ENCODE data around the gene FAM149A.

Gene FAM149A

GRCh38 chr4:186166852-186167512, 62.5 kb downstream of the FAM149A start:
- TF ChIP-seq, protein P1, sequence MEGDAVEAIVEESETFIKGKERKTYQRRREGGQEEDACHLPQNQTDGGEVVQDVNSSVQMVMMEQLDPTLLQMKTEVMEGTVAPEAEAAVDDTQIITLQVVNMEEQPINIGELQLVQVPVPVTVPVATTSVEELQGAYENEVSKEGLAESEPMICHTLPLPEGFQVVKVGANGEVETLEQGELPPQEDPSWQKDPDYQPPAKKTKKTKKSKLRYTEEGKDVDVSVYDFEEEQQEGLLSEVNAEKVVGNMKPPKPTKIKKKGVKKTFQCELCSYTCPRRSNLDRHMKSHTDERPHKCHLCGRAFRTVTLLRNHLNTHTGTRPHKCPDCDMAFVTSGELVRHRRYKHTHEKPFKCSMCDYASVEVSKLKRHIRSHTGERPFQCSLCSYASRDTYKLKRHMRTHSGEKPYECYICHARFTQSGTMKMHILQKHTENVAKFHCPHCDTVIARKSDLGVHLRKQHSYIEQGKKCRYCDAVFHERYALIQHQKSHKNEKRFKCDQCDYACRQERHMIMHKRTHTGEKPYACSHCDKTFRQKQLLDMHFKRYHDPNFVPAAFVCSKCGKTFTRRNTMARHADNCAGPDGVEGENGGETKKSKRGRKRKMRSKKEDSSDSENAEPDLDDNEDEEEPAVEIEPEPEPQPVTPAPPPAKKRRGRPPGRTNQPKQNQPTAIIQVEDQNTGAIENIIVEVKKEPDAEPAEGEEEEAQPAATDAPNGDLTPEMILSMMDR (conservative IDR thresholded peaks at IDR 0.05; ENCODE audit: control insufficient read depth, insufficient read depth, low read depth, low read length) = no peak
- H3K4me3 ChIP-seq (ENCODE audit: control insufficient read depth, low read depth, low read length) = no peak overlapping the region
- DNase-seq (ENCODE audit: low read depth) = no peak

GRCh38 chr4:186167605-186168004, 63.1 kb downstream of the FAM149A start:
- no peak overlapping the region for H3K4me3 ChIP-seq (ENCODE audit: control insufficient read depth, low read depth, low read length)
- no peak for DNase-seq (ENCODE audit: low read depth)
- TF ChIP-seq, protein P1 (conservative IDR thresholded peaks at IDR 0.05; ENCODE audit: control insufficient read depth, insufficient read depth, low read depth, low read length) = no peak

DNA sequence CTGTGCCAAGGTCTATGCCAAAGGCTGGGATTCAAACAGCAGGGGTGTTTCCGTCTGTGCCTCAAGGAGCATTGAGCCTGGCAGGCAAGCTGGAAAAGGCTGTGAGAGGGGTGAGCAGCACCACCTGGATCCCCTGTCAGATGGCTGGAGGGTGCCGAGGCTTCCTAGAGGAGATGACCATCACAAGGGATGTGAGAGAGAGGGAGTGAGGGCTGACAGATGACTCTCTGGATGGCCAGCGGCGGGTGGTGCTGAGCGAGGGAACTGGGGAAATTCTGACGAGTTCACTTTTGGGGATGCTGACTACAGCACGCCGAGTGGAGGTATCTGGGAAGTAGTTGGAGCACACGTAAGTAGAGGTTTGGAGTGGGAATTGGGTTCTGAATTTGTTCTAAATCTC, 64.2 kb downstream of the FAM149A start:
- DNase-seq (ENCODE audit: low read depth) = no peak
- TF ChIP-seq, protein P1 (conservative IDR thresholded peaks at IDR 0.05; ENCODE audit: control insufficient read depth, insufficient read depth, low read depth, low read length) = no peak
- H3K4me3 ChIP-seq (ENCODE audit: control insufficient read depth, low read depth, low read length) = no peak overlapping the region

DNA sequence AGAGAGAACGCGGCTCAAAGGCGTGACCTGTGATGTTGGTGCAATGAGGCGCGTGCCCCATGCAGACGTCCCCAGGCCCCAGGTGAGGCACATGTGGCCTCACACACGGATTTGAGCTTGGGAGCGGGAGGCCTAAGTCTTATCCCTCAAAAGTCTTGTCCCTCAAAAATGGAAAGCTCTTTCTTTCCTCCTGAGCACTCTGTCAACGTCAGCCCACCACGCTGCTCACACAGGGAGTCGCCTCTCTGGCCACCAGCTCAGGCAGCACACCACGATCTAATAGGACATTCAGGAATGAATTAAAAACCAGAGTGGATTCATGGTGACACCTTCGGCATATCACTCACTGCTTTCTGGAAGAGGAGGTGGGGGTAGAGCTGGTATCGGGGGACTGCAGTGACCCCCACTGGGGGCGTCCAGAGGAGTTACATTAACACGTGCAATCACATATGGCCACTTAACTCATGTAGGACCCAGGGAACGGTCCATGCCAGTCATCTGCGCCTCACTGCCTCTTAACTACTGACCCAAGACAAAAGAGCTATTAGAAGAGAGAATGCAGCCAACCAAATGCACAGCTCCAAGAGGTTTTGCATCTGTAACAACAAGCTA, 64.9 kb downstream of the FAM149A start:
- DNase-seq (ENCODE audit: low read depth) = no peak
- TF ChIP-seq, protein P1 (conservative IDR thresholded peaks at IDR 0.05; ENCODE audit: control insufficient read depth, insufficient read depth, low read depth, low read length) = no peak
- no peak overlapping the region for H3K4me3 ChIP-seq (ENCODE audit: control insufficient read depth, low read depth, low read length)

DNA sequence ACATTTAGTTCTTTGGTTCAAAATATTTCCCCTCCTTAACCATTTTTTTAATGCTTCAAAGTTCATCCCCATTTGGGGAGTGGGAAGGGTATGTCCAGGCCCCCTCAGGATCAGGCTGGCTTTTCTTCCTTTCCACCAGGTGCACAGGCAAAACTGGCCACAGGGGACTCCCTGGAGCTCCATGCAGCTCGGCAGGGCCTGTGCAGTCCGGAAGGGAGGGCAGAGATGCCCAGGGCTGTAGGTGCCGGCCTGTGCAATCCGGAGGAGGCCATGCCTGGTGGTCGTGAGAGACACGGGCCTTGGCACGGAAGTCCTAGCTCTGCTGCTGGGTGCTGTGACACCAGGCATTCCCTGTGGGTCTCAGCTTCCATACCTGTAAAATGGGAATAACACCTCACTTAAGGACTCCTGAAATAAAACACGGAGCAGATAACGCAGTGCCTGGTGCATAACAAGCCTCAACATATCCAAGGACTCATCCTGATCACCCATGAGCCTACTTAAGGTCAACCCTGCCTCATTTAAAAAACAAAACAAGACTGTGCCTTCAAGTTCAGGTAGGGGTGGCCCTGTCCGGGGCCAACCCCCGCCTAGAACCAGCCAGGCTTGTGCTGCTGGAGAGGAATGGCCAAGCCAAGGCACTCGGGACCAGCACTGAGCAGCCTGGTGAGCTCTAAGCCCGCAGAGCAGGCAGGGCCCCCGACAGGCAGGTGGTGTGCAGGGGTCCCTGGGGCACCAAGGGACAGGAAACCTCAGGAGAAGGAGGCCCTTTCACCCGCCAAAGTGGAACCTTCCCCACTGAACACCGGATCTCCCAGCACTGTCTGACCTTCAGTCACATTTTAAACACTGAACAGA, 65.7 kb downstream of the FAM149A start:
- TF ChIP-seq, protein P1 (conservative IDR thresholded peaks at IDR 0.05; ENCODE audit: control insufficient read depth, insufficient read depth, low read depth, low read length) = no peak
- H3K4me3 ChIP-seq (ENCODE audit: control insufficient read depth, low read depth, low read length) = no peak overlapping the region
- DNase-seq (ENCODE audit: low read depth) = no peak

GRCh38 chr4:186170966-186171365, 66.5 kb downstream of the FAM149A start:
- no peak for DNase-seq (ENCODE audit: low read depth)
- TF ChIP-seq, protein P1 (conservative IDR thresholded peaks at IDR 0.05; ENCODE audit: control insufficient read depth, insufficient read depth, low read depth, low read length) = no peak
- H3K4me3 ChIP-seq (ENCODE audit: control insufficient read depth, low read depth, low read length) = no peak overlapping the region
